ENCODE data around the gene GP1BB.
A peak's percentile ranks its signal among the peaks of the same experiment; 100 is the strongest.
"Not testable (repeated sequence)": the region's sequence is repeated elsewhere in the genome, so short reads cannot be mapped to it uniquely, and the experiment has no call there.

Gene GP1BB

DNA sequence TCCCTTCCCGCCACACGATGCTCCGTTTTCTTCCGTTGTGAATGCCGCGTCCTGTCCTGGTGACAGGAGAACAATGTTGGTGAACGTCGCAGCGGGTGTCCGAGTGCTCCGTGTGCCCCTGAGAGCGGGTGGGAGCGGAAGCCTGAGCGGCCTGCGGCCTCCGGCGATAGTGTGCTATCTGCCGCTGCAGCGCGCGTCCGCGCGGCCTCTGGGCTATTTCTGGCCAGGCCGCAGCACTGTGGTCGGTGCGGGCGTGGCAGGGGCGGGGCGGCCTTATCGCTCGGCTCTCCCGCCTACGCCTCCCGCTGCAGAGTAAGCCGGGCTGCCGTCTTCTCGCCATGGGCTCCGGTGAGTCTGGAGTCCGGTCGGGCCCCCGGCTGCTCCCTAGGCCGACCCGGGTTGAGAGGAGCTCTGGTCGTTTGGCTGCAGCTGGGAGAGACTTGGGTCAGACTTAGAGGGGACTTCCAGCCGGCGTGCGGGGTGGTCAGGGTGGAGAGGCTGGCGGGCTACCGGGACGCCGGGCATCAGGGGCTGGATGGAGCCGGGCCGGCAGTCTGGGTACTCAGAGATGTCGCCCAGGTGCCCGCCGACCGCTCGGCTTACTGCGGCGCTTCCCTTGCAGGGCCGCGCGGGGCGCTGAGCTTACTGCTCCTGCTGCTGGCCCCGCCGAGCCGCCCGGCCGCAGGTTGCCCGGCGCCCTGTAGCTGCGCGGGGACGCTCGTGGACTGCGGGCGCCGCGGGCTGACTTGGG is at the start of gene GP1BB:
TSS of gene GP1BB (plus strand) at position 308 of the 751 bp plus-strand sequence. CDS start at position 339, 31 bp downstream.
- DNase-seq (ENCODE audit: low read depth in 2 of 2), result no peak

DNA sequence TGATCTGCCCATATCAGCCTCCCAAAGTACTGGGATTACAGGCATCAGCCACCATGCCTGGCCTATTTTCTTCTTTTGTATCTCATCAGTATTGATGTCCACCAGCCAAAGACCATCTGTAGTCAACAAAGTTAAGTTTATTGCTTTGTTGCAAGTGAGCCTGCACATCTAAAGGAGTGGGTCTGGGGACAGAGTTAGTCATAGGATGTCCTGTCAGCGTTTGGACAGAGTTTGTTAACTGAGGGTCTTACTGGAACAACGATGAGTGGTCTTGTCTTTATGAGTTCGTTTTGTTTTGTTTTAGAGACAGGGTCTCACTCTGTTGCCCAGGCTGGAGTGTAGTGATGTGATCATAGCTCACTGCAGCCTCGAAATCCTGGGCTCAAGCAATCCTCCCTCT is 49.7 kb upstream of the GP1BB start:
- DNase-seq (ENCODE audit: low read depth in 2 of 2), result no peak

DNA sequence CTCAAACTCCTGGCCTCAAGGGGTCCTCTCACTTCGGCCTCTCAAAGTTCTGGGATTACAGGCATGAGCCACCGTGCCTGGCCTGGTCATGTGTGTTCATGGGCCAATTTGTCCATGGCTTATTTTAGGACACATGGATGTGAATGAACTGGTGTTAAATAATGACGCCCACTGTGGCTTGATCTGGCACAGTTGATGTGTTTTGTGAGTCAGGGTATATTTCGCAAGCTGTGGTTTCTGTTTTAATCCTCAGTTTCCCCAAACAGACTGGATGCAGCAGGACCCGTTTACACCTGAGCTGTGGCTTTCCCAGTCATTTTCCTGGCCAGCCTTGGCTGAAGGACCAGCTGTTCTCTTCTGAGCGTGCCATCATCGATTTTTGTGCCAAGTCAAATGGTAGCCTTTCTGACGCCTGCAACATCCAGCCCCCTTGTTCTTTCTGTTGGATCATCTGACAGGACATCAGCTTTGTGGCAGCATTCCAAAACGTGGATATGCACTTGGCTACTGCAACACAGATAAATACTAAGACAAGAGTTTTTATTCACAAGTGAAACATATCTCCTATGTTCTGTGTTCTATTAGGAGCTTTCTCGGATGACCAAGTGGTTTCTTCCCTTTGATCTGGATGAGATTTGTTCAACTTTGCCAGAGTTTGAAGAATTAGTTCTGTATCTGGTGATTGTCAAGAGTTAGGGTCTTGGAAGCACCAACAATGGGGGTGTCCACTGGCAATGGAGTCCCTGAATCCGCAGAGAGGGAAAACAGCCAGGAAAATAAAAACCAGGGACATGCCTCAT is 49.0 kb upstream of the GP1BB start:
- DNase-seq (ENCODE audit: low read depth in 2 of 2), result no peak

DNA sequence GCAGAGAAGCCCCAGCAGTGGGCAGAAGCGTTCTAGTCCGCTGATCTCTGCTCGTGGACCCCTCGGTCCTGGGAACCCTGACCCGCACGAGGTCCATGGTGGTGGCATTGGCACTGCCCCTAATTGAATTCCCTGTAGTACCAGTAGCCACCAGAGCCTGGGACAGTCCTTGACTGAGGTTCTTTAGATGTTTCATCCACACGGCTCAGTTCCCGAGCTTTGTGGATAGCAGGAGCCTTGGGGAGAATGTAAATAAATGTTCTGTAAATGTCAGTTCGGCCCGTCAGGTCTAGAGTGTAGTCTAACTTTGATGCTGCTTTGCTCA is 48.4 kb upstream of the GP1BB start:
- no peak for DNase-seq (ENCODE audit: low read depth in 2 of 2)

DNA sequence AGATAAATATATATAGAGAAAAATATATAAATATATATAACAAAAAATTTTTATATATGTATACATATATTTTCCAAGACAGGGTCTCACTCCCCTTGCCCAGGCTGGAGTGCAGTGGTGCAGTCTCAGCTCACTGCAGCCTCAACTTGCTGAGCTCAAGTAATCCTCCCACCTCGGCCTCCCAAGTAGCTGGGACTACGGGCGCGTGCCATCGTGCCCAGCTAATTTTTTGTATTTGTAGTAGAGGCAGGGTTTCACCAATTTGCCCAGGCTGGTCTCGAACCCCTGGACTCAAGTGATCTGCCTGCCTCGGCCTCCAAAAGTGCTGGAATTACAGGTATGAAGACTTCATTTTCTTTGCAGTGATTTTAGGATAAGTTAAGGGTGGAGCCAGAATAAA is 47.9 kb upstream of the GP1BB start:
- no peak for DNase-seq (ENCODE audit: low read depth in 2 of 2)

DNA sequence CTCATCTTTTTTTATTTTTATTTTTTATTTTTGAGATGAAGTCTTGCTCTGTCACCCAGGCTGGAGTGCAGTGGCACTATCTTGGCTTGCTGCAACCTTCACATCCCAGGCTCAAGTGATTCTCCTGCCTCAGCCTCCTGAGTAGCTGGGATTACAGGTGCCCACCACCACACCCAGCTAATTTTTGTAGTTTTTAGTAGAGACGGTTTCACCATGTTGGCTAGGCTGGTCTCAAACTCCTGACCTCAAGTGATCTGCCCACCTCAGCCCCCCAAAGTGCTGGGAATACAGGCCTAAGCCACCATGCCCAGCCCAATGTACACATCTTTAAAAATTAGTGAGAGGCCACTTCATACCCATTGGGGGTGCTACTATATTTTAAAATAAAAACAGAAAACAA is 46.9 kb upstream of the GP1BB start:
- DNase-seq (ENCODE audit: low read depth in 2 of 2), result not testable (repeated sequence)

DNA sequence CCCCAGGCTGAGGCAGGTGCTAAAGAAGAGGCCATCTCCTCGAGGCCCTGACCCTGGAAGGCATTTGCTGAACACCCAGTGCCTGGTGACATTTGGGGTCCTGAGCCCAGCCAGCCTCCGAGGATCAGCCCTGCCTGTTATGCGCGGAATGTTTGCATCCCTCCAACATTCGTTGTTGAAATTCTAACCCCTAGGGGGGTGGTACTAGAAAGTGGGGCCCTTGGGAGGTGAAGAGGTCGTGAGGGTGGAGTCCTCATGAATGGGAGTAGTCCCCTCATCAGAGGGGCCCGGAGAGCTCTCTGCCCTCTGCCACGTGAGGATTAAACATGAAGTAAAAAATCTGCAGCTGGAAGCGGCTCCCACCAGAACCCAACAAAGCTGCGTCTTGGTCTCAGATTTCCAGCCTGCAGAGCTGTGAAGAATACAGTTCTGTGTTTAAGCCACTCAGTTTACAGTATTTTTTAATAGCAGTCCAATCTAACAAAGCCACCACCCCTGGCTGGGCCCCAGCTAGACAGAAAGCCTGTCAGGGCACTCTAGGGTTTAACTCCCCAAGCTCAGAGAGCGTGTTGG is 44.3 kb upstream of the GP1BB start:
- no peak for DNase-seq (ENCODE audit: low read depth in 2 of 2)

DNA sequence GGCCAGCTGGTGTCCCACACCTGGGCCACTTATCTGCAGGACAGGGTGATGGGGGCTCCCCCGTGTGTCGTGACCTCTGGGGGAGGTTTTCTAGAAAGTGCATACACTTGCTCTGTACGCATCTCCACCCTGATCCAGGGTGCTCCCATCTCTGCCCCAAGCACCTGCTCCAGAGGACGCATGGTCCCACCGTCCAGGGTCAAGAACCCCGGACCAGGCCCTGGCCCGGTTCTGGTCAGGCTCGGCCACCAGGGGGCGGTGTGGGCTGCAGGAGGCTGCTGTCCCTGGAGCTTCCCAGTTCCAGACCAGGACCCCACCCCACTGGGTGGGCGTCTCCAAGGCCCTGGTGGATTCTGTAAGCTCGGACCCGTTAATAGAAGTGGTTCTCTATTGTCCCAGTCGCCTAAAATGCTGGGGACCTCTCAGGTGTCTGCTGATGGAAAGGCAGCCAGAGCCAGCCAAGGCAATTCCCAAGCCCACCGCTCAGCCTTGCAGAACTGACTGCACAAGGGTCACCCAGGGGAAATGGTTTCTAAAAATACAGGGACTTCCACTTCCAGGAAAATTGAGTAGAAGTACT is 43.7 kb upstream of the GP1BB start:
- peak in 1 of 2 donors; percentile 4 for DNase-seq (ENCODE audit: low read depth in 2 of 2)

DNA sequence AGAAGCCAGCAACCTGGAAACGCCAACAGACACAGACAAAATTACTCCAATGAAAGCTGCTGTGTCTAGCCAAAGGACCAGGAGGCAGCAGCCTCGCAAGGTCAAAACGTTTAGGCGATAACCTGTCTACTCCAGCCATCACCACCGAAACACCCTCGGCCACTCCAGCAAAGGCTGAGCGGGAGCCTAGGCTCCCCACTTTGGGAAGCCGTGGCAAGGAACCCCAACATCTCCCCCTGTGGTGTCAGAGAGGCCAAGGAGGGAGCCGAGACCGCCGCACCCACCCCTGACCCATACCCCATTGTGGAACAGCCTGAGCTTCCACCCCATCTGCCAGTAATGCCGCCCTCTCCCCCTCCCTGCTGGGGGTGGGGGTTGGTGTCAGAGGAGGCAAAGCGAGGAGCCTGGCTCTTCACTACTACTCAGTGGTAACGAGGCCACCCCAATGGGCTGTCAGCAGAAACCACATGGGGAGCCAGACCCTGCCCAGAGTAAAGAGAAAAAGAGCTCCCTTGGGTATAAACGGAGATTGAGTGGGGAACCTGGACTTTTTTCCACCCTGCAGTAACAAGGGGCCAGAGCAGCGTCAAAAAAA is 43.0 kb upstream of the GP1BB start:
- no peak for DNase-seq (ENCODE audit: low read depth in 2 of 2)

DNA sequence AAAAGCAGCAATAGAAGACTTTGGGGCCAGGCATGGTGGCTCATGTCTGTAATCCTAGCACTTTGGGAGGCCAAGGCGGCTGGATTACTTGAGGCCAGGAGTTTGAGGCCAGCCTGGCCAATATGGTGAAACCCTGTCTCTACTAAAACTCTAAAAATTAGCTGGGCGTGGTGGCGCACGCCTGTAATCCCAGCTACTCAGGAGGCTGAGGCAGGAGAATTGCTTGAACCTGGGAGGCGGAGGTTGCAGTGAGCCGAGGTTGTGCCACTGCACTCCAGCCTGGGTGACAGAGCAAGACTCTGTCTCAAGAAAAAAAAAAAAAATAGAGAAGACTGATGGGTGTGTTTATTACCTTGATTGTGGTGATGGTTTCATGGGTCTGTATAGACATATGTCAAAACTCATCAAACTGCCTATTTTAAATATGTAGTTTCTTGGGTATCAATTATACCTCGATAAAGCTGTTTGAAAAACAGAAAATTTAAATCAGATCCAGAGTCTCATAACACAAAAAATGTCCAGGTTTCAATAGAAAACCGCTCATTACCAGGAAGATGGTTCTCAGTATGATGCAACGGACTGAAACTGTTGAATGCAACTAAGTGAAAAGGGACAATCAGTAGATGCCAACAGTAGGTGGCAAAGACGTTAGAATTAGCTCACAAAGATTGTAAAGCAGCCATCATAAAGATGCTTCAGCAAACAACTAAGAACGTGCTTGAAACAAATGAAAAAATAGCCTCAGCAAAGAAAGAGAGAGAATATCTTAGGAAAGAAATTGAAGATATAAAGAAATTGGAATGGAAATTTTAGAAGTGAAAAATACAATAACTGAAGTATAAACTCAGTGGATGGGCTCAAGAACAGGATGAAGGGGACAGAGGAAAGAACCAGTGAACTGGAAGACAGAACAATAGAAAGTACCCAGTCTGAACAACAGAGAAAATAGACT is 42.2 kb upstream of the GP1BB start:
- DNase-seq (ENCODE audit: low read depth in 2 of 2), result no peak

DNA sequence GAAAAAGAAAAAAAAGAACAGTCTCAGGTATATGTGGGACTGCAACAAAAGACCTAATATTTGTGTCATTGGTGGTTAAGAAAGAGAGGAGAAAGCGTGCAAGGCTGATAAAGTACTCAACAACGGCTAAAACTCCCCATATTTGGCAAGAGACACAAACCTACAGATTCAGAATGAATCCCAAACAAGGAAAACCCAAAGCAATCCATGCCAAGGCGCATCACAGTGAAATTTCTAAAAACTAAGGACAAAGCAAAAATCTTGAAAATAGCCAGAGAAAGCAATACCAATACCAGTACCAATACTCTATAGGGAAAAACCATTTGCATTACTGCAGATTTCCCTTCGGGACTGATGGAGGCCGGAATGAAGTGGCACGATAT is 41.5 kb upstream of the GP1BB start:
- DNase-seq (ENCODE audit: low read depth in 2 of 2), result no peak

DNA sequence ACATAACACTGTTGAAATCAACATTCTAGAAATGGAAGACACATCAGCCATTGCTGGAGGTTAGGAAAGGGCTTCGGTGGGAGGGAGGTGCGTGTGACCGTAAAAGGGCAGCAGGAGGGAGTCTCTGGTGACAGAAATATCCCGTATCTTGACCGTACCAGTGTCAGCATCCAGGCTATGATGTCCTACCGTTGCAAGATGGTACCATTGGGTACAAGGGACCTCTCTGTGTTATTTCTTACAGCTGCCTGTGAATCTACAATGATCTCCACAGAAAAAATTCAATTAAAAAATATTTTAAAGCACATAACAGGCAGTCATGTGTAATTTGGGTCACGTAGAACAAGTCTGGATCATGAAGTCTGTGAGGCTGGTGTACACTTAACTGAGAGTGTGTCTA is 36.4 kb upstream of the GP1BB start:
- no peak for DNase-seq (ENCODE audit: low read depth in 2 of 2)

DNA sequence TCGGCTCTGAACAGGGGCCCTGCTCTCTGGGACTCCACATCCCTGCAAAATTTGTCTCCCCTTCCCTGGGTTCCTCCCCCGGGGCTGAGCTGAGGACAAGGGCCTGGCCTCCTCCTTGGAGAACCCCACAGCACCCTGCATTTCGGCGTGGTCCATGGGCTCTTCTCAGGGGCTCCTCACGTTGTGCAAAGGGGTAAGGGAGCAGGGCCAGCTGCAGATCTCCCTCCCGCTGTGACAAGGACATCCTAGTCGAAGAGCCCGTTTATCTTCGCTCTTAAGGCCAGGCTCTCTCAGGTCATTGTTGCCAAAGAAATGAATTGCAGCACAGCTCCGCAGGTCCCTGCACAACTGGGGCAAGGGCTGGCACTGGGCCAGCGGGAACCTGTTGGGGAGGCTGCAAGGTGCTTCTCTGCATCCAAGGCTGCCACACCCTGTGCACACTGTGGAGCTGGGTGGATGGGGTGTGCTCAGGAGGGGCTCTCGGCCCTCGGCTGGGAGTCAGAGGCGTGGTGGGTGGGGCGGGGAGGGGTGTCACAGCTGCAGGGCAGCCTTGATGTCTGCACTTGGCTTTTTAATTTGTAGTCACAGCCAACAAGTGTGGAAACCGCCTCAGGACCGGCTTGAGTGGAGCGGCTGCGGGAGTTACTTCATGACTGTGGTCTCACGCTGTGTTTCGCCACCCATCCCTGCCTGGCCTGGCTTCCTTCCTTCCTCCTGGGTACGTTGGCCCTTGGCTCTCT is 35.6 kb upstream of the GP1BB start:
- DNase-seq (ENCODE audit: low read depth in 2 of 2), result no peak

DNA sequence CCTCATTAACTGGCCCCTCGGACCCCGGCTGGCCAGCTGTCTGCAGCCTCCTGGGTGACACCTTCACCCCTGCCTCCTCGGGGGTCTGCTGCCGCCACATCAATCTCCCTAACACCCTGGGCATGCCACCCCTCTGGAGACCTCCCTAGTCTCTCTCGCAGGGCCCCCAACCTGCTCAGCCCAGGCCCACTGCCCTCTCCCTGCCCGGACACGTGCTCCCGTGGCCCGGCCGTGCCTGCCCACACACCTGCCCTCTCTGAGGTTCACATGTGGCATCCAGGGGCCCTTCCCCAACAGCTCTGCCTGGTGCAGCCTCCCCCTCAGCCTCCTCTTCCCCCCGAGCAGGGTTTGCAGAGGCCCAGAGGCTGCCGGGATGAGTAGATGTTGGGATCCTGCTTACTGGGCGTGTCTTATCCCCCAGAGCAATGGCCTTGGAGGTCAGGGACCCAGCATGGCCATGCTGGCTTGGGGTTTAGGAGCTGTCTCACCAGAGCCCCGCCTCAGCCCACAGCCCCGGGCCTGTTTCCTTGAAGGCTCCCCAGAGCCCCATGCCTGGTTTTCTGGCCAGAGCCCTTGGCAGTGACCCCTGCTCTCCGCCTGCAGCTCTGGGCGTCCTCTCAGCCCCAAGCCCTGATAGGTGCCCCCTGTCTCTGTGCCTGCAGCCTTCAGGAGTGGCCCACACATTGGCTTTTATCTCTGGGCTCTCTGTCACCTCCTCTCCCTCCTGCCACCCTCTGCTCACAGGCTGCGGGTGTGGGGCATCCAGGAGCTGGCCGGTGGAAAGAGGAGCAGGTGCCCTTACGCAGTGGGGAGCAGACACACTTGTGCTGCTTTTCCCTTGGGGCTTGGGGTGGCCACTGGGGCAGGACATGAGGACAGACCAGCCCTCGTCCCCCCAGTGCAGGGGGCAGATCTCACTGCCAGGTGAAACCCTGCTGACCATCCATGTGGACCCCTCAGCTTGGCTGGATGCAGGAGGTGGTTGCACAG is 34.7 kb upstream of the GP1BB start:
- DNase-seq (ENCODE audit: low read depth in 2 of 2), result no peak

DNA sequence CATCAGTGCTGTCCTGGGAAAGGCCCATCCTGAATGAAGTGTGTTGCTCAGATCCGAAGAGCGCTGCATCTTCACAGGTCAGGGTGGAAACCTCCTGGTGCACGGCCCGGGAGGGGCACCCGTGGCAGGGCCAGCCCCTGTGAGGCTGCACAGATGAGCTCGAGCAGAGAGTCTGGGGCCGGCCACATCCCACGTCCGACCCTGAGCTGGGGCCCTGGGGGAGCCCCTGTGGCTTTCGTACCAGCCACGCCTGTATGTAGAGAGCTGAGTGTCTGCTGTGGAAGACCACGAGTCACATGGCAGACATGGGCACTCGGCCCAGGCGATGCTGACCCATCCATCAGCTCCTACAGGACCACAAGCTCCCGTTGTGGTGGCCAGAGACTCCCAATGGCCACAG is 33.9 kb upstream of the GP1BB start:
- DNase-seq (ENCODE audit: low read depth in 2 of 2), result no peak

DNA sequence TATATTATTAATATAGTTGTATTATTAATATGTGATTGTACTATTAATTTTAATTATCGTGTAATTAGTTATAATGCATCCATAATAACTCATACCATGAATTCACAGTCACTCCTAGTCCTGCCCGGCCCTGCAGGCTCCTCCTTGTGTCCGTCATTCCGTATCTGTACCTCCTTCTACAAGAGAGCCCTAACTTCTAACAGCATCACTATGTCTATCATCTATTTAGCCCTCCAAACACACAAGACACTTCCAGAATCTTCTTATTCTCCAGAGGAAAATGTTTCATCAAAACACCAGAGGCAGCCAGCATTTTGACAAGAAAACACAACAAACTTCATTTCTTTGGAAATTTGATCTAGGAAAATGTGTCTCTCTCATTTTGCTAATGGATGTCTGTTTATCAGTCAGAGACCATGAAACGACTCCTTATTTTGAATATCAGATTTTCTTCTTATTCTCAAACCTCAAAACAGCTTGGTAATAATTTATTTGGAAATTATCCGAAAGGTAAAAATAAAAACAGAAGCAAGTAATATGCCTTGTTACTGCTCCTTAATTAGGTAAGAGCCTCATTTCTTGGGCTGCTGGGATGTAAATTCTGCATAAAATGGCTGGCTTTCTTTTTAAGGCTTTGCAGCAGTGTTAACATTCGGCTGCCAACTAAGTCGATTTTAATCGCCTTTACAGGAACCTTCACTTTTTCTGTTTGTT is 32.2 kb upstream of the GP1BB start:
- no peak for DNase-seq (ENCODE audit: low read depth in 2 of 2)

DNA sequence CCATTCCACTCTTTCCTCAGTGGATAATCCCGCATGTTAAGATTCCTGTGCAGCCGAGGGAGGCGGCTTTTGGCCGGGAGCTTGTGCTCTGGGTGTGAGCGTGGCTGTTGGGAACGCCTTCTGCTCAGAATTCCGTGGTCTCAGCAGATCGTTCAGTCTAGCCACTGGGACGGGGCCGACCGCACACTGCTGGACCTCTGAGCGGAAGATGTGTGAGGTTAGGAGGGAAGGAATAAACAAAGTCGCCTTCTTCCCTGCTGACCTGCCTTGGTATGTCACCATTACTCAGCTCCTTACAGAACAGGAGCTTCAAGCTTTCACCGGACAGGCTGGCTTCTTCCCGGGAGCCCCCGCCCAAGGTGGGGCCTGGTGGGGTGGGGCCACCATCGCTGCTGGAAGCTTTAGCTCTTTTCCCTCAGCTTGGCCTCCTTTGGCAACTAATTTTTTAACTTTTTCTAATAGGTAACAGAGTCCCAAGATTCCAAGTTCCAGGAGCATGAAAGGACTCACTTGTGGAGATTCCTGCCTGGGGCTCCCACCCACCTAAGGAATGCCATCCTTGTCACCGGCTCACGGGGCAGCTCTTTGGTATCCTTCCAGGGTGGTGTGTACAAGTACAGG is 31.5 kb upstream of the GP1BB start:
- no peak for DNase-seq (ENCODE audit: low read depth in 2 of 2)

DNA sequence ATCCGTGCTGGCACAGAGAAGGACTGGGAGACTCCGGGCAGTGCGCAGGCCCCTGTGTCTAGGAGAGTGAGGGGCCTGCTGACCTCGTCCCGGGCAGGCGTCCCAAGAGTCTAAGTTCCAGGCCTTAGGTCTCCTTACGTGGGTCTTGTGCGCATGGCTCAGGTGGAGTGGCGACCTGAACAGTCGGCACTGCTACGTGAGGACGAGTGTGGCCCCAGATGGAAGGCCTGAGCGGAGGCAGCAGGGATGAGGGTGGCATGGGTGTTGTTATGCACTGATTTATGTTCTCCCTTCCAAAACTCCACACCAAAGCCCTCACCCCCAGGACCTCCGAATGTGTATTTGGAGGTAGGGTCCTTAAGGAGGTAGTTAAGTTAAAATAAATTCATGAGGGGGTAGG is 29.8 kb upstream of the GP1BB start:
- no peak for DNase-seq (ENCODE audit: low read depth in 2 of 2)
